MCF 10A (cell line): Measurements from ENCODE around the gene CFAP77. TPM values are rescaled to one million over a fixed set of nuclear protein-coding genes. Genes with fewer than 3 reads are reported as not detected.

Experiments
- BruUV-seq: library from RNA; stranded (reverse); fragments of 400-500 nt; replicated peaks from 2 replicates; lab custom pipeline; 2021; lab: Mats Ljungman, UMichigan
- CTCF ChIA-PET: fragments of 300-600 bp; sonication (Branson Sonifier 250); formaldehyde crosslinking; extraction: SDS; loops from one replicate; lab custom pipeline; 2021; ENCODE audit warnings: antibody characterized with exemption, inconsistent platforms; lab: Yijun Ruan, JAX
- POLR2A ChIA-PET: fragments of 300-600, 350-650 bp; sonication (Branson Sonifier 250); formaldehyde crosslinking; extraction: SDS; loops from one replicate; lab custom pipeline; 2020; ENCODE audit warnings: antibody characterized with exemption, inconsistent platforms; lab: Yijun Ruan, JAX
- DNase-seq: peaks from one replicate; pipeline ENCODE4 v3.0.0-alpha.2; 2018; ENCODE audit not compliant: unreplicated experiment
- H3K27ac Mint-ChIP-seq: one replicate; pipeline ENCODE4 v1.8.0; 2022; ENCODE audit warnings: mild to moderate bottlenecking, low read depth, mixed read lengths; ENCODE audit not compliant: unreplicated experiment
- H3K27me3 Mint-ChIP-seq: one replicate; pipeline ENCODE4 v1.8.0; 2022; ENCODE audit warnings: mixed read lengths; ENCODE audit not compliant: insufficient read depth, unreplicated experiment
- H3K36me3 Mint-ChIP-seq: one replicate; pipeline ENCODE4 v1.8.0; 2022; ENCODE audit warnings: mild to moderate bottlenecking, moderate library complexity, mixed read lengths; ENCODE audit not compliant: insufficient read depth, unreplicated experiment
- H3K4me1 Mint-ChIP-seq: one replicate; pipeline ENCODE4 v1.8.0; 2022; ENCODE audit warnings: mixed read lengths; ENCODE audit not compliant: insufficient read depth, unreplicated experiment
- H3K4me3 Mint-ChIP-seq: one replicate; pipeline ENCODE4 v1.8.0; 2022; ENCODE audit warnings: mild to moderate bottlenecking, moderate library complexity, mixed read lengths; ENCODE audit not compliant: unreplicated experiment
- H3K9me3 Mint-ChIP-seq: one replicate; pipeline ENCODE4 v1.8.0; 2022; ENCODE audit warnings: mixed read lengths; ENCODE audit not compliant: unreplicated experiment
- CTCF ChIP-seq: fragments of 200-600 bp; IDR thresholded peaks from one replicate; pipeline ENCODE4 v1.8.0; 2022; ENCODE audit warnings: antibody characterized with exemption, mild to moderate bottlenecking; ENCODE audit not compliant: unreplicated experiment
- intact Hi-C: fragments of 100-400 bp; cut with micrococcal nuclease; formaldehyde crosslinking; loops from 2 replicates; pipeline ENCODE4 v1.14.1; 2022
- total RNA-seq: library from RNA; stranded (reverse); gene quantifications from 2 replicates; pipeline ENCODE4 v1.2.3, GENCODE V29; 2022

Gene CFAP77
- total RNA-seq, 1 experiment from 2014 or later: not detected

DNA sequence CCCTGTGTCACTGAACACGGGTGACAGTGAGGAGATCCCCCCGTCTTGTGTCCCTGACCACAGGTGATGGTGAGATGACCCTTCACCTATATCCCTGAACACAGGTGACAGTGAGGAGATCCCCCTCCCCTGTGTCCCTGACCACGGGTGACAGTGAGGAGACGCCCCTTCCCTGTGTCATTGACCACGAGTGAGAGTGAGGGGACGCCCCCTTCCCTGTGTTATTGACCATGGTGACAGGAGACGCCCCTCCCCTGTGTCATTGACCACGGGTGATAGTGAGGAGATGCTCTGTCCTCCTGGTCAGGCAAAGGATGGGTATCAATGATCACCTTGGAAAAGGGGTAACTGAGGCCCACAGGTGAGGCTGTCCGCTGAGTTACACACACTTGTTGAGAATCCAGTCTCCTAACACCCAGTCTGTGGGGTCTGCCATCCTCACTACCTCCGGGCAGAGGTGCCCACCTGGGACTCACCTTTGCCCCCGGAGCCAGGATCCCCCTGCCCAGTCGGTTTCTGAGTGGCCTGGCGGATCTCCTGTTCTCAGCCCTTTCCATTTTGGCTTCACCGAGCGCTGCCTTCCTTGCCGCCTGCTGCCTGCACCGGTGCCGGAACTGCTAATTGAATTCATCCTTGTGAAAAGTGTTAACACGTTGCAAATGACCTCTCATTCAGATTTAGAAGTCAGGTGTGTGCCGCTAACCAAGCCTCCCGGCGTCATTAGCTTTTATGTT lies 104.2 kb downstream of the CFAP77 start:
- intact Hi-C loops: no loop called here
- no peak overlapping the region for H3K27ac Mint-ChIP-seq
- no peak for DNase-seq
- CTCF ChIA-PET: interaction anchor here (0.6 kb wide), 1 partner anchor 32 kb away, joined by 4 read pairs; no protein-coding TSS in a partner anchor
- H3K4me1 Mint-ChIP-seq: no peaks in the 10 kb centered on the region
- POLR2A ChIA-PET: no interaction called here
- H3K9me3 Mint-ChIP-seq: no peaks in the 10 kb centered on the region
- no peaks in the 10 kb centered on the region for H3K36me3 Mint-ChIP-seq
- no peak for TF ChIP-seq CTCF
- no peak overlapping the region for H3K4me3 Mint-ChIP-seq
- H3K27me3 Mint-ChIP-seq: peaks cover 49% of the 10 kb centered on the region
- BruUV-seq: no TSS peak

- TF ChIP-seq CTCF: no peak
- intact Hi-C loops: no loop called here
- no peak for DNase-seq
- no peaks in the 10 kb centered on the region for H3K9me3 Mint-ChIP-seq
- H3K27ac Mint-ChIP-seq: no peak overlapping the region
- no peaks in the 10 kb centered on the region for H3K36me3 Mint-ChIP-seq
- CTCF ChIA-PET: interaction anchor here (0.6 kb wide), 2 partner anchors 32 to 231 kb away, joined by 3 to 4 read pairs; no protein-coding TSS in a partner anchor
- H3K4me3 Mint-ChIP-seq: no peak overlapping the region
- no peaks in the 10 kb centered on the region for H3K4me1 Mint-ChIP-seq
- POLR2A ChIA-PET: no interaction called here
- peaks cover 51% of the 10 kb centered on the region for H3K27me3 Mint-ChIP-seq
- BruUV-seq: no TSS peak
These were observed 104.8 kb downstream of the CFAP77 start for GRCh38 chr9:132514821-132515220.

- Mint-ChIP-seq H3K27ac (no peak overlapping the region), H3K9me3 (no peaks in the 10 kb centered on the region), H3K27me3 (peaks cover 51% of the 10 kb centered on the region), H3K36me3 (no peaks in the 10 kb centered on the region), H3K4me1 (no peaks in the 10 kb centered on the region), H3K4me3 (no peak overlapping the region)
- POLR2A ChIA-PET: no interaction called here
- no peak for DNase-seq
- intact Hi-C loops: no loop called here
- BruUV-seq: no TSS peak
- CTCF ChIA-PET: interaction anchor here (0.7 to 3.3 kb wide), 2 partner anchors 9 to 37 kb away, joined by 3 to 16 read pairs; no protein-coding TSS in a partner anchor
- no peak for TF ChIP-seq CTCF
These were observed 106.3 kb downstream of the CFAP77 start for GRCh38 chr9:132516301-132516700.

- ChIA-PET POLR2A (no interaction called here), CTCF (interaction anchor here (1.0 to 3.3 kb wide), 2 partner anchors 10 to 58 kb away, joined by 3 to 16 read pairs; no protein-coding TSS in a partner anchor)
- TF ChIP-seq CTCF: no peak
- intact Hi-C loops: no loop called here
- no TSS peak for BruUV-seq
- Mint-ChIP-seq H3K9me3 (no peaks in the 10 kb centered on the region), H3K27ac (no peak overlapping the region), H3K36me3 (no peaks in the 10 kb centered on the region), H3K4me1 (no peaks in the 10 kb centered on the region), H3K27me3 (peaks cover 51% of the 10 kb centered on the region), H3K4me3 (no peak overlapping the region)
- DNase-seq: no peak
These were observed 106.9 kb downstream of the CFAP77 start for GRCh38 chr9:132516911-132517310.
